Endothelial cell of umbilical vein (primary cell): ENCODE data around the gene MAP3K1. TPM values are rescaled to one million over a fixed set of nuclear protein-coding genes. Genes with fewer than 3 reads are reported as not detected.

ENCODE experiments used
- BruUV-seq: library from RNA; stranded (reverse); fragments of 400-500 nt; replicated peaks from 2 replicates; lab custom pipeline; 2021; lab: Mats Ljungman, UMichigan
- CTCF ChIA-PET: fragments of 300-600, 350-600 bp; sonication (Branson Sonifier 250); formaldehyde crosslinking; loops from one replicate; lab custom pipeline; 2021; ENCODE audit warnings: antibody characterized with exemption, inconsistent platforms; lab: Charles Lee
- POLR2A ChIA-PET: fragments of 300-600, 350-600 bp; sonication (Branson Sonifier 250); formaldehyde crosslinking; loops from one replicate; lab custom pipeline; 2021; ENCODE audit warnings: antibody characterized with exemption, inconsistent platforms; lab: Charles Lee
- DNase-seq: peaks from one replicate; pipeline ENCODE4 v3.0.0-alpha.2; 2011; ENCODE audit warnings: low read depth, low spot score
- FAIRE-seq: peaks from 2 replicates; lab custom pipeline; 2011; peaks lifted over from hg19 to GRCh38; lab: Jason Lieb, UNC
- H2AFZ ChIP-seq: 2 replicates; pipeline ENCODE4 v1.6.0; 2012; ENCODE audit warnings: low read depth, low read length, control low read depth, inconsistent platforms
- H3K27ac ChIP-seq: 2 replicates; pipeline ENCODE4 v1.5.1; 2011; ENCODE audit warnings: low read depth, mild to moderate bottlenecking, control low read depth, low read length, moderate library complexity; ENCODE audit not compliant: insufficient read depth
- H3K27me3 ChIP-seq, 2 experiments: 2 replicates each; pipeline versions ENCODE4 v1.6.0 to v1.6.1; 2011; ENCODE audit warnings: low read length in 2 of 2, mixed read lengths in 1 of 2; ENCODE audit not compliant: control insufficient read depth in 2 of 2, insufficient read depth in 2 of 2
- H3K36me3 ChIP-seq, 2 experiments: 2 replicates in 1 of 2; 3 replicates in 1 of 2; pipeline ENCODE4 v1.5.1; 2011; ENCODE audit warnings: low read length in 2 of 2, mild to moderate bottlenecking in 1 of 2, moderate library complexity in 1 of 2; ENCODE audit not compliant: control insufficient read depth in 2 of 2, insufficient read depth in 2 of 2; ENCODE audit errors: extremely low read depth in 1 of 2
- H3K4me1 ChIP-seq: 3 replicates; pipeline ENCODE4 v1.5.1; 2011; ENCODE audit warnings: mild to moderate bottlenecking, low read length; ENCODE audit not compliant: control insufficient read depth, insufficient read depth; ENCODE audit errors: extremely low read depth
- H3K4me2 ChIP-seq: 2 replicates; pipeline ENCODE4 v1.6.1; 2011; ENCODE audit warnings: low read length, control low read depth, mixed read lengths; ENCODE audit not compliant: insufficient read depth
- H3K4me3 ChIP-seq, 3 experiments: fragments of 200-600 bp in 1 of 3; sonication (generic), shearing (Covaris generic) in 1 of 3; replicated peaks in 1 of 3; 2 replicates each; pipeline ENCODE4 v1.5.1; 2011 to 2016; ENCODE audit warnings: control low read depth in 3 of 3, low read length in 3 of 3, mild to moderate bottlenecking in 2 of 3, inconsistent platforms in 1 of 3, low read depth in 1 of 3, moderate library complexity in 1 of 3; ENCODE audit not compliant: insufficient read depth in 1 of 3
- H3K79me2 ChIP-seq: 2 replicates; pipeline ENCODE4 v1.6.0; 2012; ENCODE audit warnings: low read length, inconsistent platforms; ENCODE audit not compliant: control insufficient read depth, insufficient read depth
- H3K9ac ChIP-seq: replicated peaks from 2 replicates; pipeline ENCODE3; 2011; ENCODE audit warnings: low read length, control low read depth; ENCODE audit not compliant: insufficient read depth; ENCODE audit errors: extremely low read depth
- H3K9me1 ChIP-seq: replicated peaks from 3 replicates; pipeline ENCODE4 v1.6.0; 2011; ENCODE audit warnings: mild to moderate bottlenecking, low read length; ENCODE audit not compliant: control insufficient read depth, insufficient read depth; ENCODE audit errors: extremely low read depth
- H3K9me3 ChIP-seq: replicated peaks from 2 replicates; pipeline ENCODE4 v1.5.1; 2012; ENCODE audit warnings: low read length, inconsistent platforms; ENCODE audit not compliant: control insufficient read depth, insufficient read depth
- H4K20me1 ChIP-seq: replicated peaks from 2 replicates; pipeline ENCODE3; 2011; ENCODE audit warnings: mild to moderate bottlenecking, low read length; ENCODE audit not compliant: control insufficient read depth, insufficient read depth; ENCODE audit errors: extremely low read depth
- FOS ChIP-seq: IDR thresholded peaks from 2 replicates; pipeline ENCODE4 v1.6.1; 2011; ENCODE audit warnings: mild to moderate bottlenecking, low read length, moderate library complexity, borderline replicate concordance; ENCODE audit not compliant: insufficient read depth
- GATA2 ChIP-seq: IDR thresholded peaks from 2 replicates; pipeline ENCODE4 v1.7.0; 2011; ENCODE audit warnings: low read depth, mild to moderate bottlenecking, moderate library complexity, mixed read lengths, low read length; ENCODE audit not compliant: insufficient read length, insufficient read depth
- JUN ChIP-seq: IDR thresholded peaks from 2 replicates; pipeline ENCODE4 v1.6.1; 2011; ENCODE audit warnings: borderline replicate concordance, low read depth; ENCODE audit not compliant: insufficient read length, insufficient read depth
- MAX ChIP-seq: IDR thresholded peaks from 2 replicates; pipeline ENCODE4 v1.6.1; 2011; ENCODE audit not compliant: insufficient read depth, insufficient read length
- MYC ChIP-seq: IDR thresholded peaks from one replicate; pipeline ENCODE4 v1.6.1; 2011; ENCODE audit warnings: mild to moderate bottlenecking, low read depth, low read length
- POLR2A ChIP-seq: IDR thresholded peaks from 2 replicates; pipeline ENCODE4 v1.6.1; 2012; ENCODE audit warnings: low read depth, mild to moderate bottlenecking, control low read depth, low read length
- dilution Hi-C: fragments of 300-500 bp; cut with MboI; formaldehyde crosslinking; loops from one replicate; pipeline ENCODE4 v1.15.0; 2019; ENCODE audit warnings: low sequenced_read_pairs; ENCODE audit not compliant: extremely low pct_ligation_motif_present
- intact Hi-C: fragments of 100-400 bp; cut with micrococcal nuclease; formaldehyde crosslinking; loops from one replicate; pipeline ENCODE4 v1.10.0; 2022
- polyA plus RNA-seq, 4 experiments: library from polyadenylated mRNA; depleted of rRNA in 3 of 4; stranded (reverse) in 3 of 4; unstranded in 1 of 4; fragments of >200 nt; gene quantifications; 2 replicates each; pipeline versions ENCODE4 v1.2.1 to v1.2.3, GENCODE V29; 2011 to 2012; ENCODE audit warnings: missing spikeins in 1 of 4
- total RNA-seq: library from RNA; stranded (reverse); gene quantifications from 2 replicates; pipeline ENCODE4 v1.2.3, GENCODE V29; 2021
- TF ChIP-seq, protein P1 (sequence below), 2 donors: IDR thresholded peaks; 1 replicate in 1 of 2; 2 replicates in 1 of 2; pipeline ENCODE4 v1.5.1; 2011; ENCODE audit warnings: low read length in 2 of 2, mild to moderate bottlenecking in 2 of 2, moderate library complexity in 2 of 2, control low read depth in 1 of 2, inconsistent platforms in 1 of 2, low read depth in 1 of 2; ENCODE audit not compliant: insufficient read depth in 1 of 2; ENCODE audit errors: extremely low read depth in 1 of 2

Gene MAP3K1
- total and polyA plus RNA-seq, 2 donors (not counting 3 experiments of a cell fraction or from before 2014, with no cell fraction given): 5.7 to 14.4 TPM

- ChIA-PET CTCF (interaction anchor here (0.6 to 2.9 kb wide), 72 partner anchors 8 to 1147 kb away, joined by 3 to 277 read pairs (median 4); no protein-coding TSS in a partner anchor), POLR2A (no interaction called here)
- peak; percentile 91 for FAIRE-seq
- dilution Hi-C loops: no loop called here
- Histone ChIP-seq H4K20me1 (peaks cover 3% of the 10 kb centered on the region), H3K9me1 (no peaks in the 10 kb centered on the region), H3K9me3 (no peaks in the 10 kb centered on the region), H3K36me3 (no peaks in the 10 kb centered on the region), H3K27ac (peak overlapping the region; percentile 69), H3K27me3 (no peaks in the 10 kb centered on the region), H3K79me2 (peaks cover 60% of the 10 kb centered on the region), H3K4me2 (peak overlapping the region; percentile 93), H2AFZ (peak overlapping the region; percentile 72), H3K4me1 (peaks cover 17% of the 10 kb centered on the region), H3K4me3 (peak overlapping the region in 1 of 3 experiments; percentile 62), H3K9ac (peak overlapping the region; percentile 58)
- TF ChIP-seq MYC (no peak), POLR2A (no peak)
- TF ChIP-seq, protein P1, sequence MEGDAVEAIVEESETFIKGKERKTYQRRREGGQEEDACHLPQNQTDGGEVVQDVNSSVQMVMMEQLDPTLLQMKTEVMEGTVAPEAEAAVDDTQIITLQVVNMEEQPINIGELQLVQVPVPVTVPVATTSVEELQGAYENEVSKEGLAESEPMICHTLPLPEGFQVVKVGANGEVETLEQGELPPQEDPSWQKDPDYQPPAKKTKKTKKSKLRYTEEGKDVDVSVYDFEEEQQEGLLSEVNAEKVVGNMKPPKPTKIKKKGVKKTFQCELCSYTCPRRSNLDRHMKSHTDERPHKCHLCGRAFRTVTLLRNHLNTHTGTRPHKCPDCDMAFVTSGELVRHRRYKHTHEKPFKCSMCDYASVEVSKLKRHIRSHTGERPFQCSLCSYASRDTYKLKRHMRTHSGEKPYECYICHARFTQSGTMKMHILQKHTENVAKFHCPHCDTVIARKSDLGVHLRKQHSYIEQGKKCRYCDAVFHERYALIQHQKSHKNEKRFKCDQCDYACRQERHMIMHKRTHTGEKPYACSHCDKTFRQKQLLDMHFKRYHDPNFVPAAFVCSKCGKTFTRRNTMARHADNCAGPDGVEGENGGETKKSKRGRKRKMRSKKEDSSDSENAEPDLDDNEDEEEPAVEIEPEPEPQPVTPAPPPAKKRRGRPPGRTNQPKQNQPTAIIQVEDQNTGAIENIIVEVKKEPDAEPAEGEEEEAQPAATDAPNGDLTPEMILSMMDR (IDR thresholded peaks at IDR 0.05; ENCODE audit: extremely low read depth in 1 of 2, insufficient read depth in 1 of 2, low read depth in 1 of 2, low read length in 2 of 2): peak; percentile 14 to 29
- peak; percentile 84 for DNase-seq
- BruUV-seq: no TSS peak
- intact Hi-C loops: loop anchor here (1.0 to 10.0 kb wide), 5 partner anchors 357 to 904 kb away; no protein-coding TSS in a partner anchor
Measured at GRCh38 chr5:56838409-56839039, 23.2 kb downstream of the MAP3K1 start.

DNA sequence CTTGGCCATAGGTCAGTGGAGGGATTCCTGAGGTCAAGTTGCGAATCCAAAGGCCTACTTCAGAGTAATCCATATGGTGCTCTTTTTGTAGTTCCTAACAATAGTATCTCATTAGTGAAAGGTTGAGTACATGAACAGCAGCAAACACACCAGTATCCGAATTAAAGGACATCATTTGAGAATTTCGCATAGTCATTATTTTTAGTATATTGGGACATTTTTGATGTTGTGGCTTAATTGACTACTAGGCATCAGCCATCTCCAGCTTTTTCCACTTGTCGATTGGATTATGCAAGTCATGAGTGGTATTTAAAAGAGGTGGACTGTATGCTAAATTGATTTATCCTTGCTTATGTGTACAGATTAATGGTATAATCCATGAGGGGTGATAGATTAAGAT is 23.7 kb downstream of the MAP3K1 start:
- ChIA-PET POLR2A (no interaction called here), CTCF (interaction anchor here (0.6 to 3.4 kb wide), 66 partner anchors 8 to 903 kb away, joined by 3 to 277 read pairs (median 4); no protein-coding TSS in a partner anchor)
- no TSS peak for BruUV-seq
- Histone ChIP-seq H3K27ac (peak overlapping the region; percentile 69), H3K9me3 (no peaks in the 10 kb centered on the region), H3K79me2 (peaks cover 57% of the 10 kb centered on the region), H2AFZ (no peak overlapping the region), H3K4me1 (peaks cover 17% of the 10 kb centered on the region), H3K36me3 (no peaks in the 10 kb centered on the region), H3K9me1 (no peaks in the 10 kb centered on the region), H3K9ac (peak overlapping the region; percentile 58), H4K20me1 (peaks cover 3% of the 10 kb centered on the region), H3K4me3 (no peak overlapping the region), H3K4me2 (peak overlapping the region; percentile 93), H3K27me3 (no peaks in the 10 kb centered on the region)
- TF ChIP-seq JUN: no peak
- TF ChIP-seq FOS: no peak
- no peak for TF ChIP-seq MAX
- no peak for TF ChIP-seq GATA2
- TF ChIP-seq POLR2A: no peak
- intact Hi-C loops (loop anchor here (2.0 to 10.0 kb wide), 3 partner anchors 488 to 904 kb away; no protein-coding TSS in a partner anchor), dilution Hi-C loops (no loop called here)
- no peak for DNase-seq
- FAIRE-seq: no peak
